BJ (cell line): Measurements from ENCODE around the gene MCTP1. TPM values are rescaled to one million over a fixed set of nuclear protein-coding genes. Genes with fewer than 3 reads are reported as not detected.

ENCODE experiments used
- CTCF ChIA-PET: fragments of 350-600 bp; formaldehyde crosslinking; extraction: SDS; loops from one replicate; lab custom pipeline; 2021; ENCODE audit warnings: antibody characterized with exemption, inconsistent platforms; lab: Yijun Ruan, JAX
- POLR2A ChIA-PET: fragments of 300-600 bp; sonication (Branson Sonifier 250); formaldehyde crosslinking; extraction: SDS; loops from one replicate; lab custom pipeline; 2021; ENCODE audit warnings: antibody characterized with exemption; lab: Charles Lee
- DNase-seq: peaks from one replicate; pipeline ENCODE4 v3.0.0-alpha.2; 2011; ENCODE audit warnings: low read depth
- H3K27me3 ChIP-seq: 2 replicates; pipeline ENCODE4 v1.6.0; 2011; ENCODE audit warnings: low read length; ENCODE audit not compliant: control insufficient read depth, insufficient read depth
- H3K36me3 ChIP-seq: 2 replicates; pipeline ENCODE4 v1.5.1; 2011; ENCODE audit warnings: low read length; ENCODE audit not compliant: control insufficient read depth, insufficient read depth
- H3K4me3 ChIP-seq: 2 replicates; pipeline ENCODE4 v1.5.1; 2011; ENCODE audit warnings: low read depth, mild to moderate bottlenecking, control low read depth, low read length
- CTCF ChIP-seq: IDR thresholded peaks from 2 replicates; pipeline ENCODE4 v1.5.1; 2011; ENCODE audit warnings: low read depth, mild to moderate bottlenecking, control low read depth, inconsistent platforms, low read length, moderate library complexity; ENCODE audit not compliant: insufficient read depth
- polyA plus RNA-seq: library from polyadenylated mRNA; depleted of rRNA; stranded (reverse); fragments of >200 nt; gene quantifications from 2 replicates; pipeline ENCODE4 v1.2.3, GENCODE V29; 2011

MCTP1 gene
- polyA plus RNA-seq, 1 experiment, result 0.02 TPM

DNA sequence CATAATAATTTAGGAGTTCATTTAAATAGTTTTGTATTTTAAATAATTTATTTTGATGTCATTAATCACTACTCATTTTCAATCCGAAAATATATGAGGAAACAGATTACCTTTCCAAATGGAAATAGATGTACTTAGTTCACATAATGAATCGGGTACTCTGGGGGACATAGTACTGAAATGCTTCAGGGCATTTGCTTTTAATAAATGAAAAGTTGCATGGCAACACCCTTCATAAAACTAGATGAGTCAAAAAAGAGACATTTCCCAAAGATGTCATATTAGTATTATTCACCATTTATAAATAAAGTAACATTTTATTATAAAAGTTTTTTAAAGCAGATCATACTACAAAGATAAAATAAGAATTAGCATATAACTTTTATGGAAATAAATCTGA is 177.8 kb downstream of the MCTP1 start:
- no peaks in the 10 kb centered on the region for H3K27me3 ChIP-seq
- POLR2A ChIA-PET, result no interaction called here
- H3K4me3 ChIP-seq, result no peak overlapping the region
- no peak for DNase-seq
- CTCF ChIA-PET, result interaction anchor here (1.7 kb wide), 1 partner anchor 10 kb away, joined by 6 read pairs; no protein-coding TSS in a partner anchor
- TF ChIP-seq CTCF, result no peak
- no peaks in the 10 kb centered on the region for H3K36me3 ChIP-seq

DNA sequence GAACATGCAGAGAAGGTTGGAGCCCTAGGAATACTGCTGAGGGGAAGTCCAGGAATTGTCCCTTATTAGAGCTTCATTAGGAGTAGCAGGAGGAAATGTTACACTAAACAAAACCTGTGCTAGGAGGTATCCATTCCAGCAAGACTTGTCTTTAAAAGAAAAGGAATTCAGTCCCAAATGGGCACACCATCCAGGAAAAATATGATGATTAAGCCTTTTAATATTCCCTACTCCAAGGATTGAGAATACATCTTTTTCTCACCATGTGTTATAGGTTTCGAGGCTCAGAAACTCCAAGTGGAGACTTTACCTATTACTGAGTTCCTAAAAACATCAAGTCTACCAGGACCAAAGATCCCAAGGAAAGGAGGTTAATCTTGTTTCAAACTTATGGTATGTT is 179.3 kb downstream of the MCTP1 start:
- CTCF ChIA-PET, result no interaction called here
- H3K27me3 ChIP-seq, result no peaks in the 10 kb centered on the region
- H3K36me3 ChIP-seq, result no peaks in the 10 kb centered on the region
- no peak for TF ChIP-seq CTCF
- POLR2A ChIA-PET, result no interaction called here
- no peak for DNase-seq
- no peak overlapping the region for H3K4me3 ChIP-seq

- CTCF ChIA-PET, result no interaction called here
- POLR2A ChIA-PET, result no interaction called here
- Histone ChIP-seq H3K27me3 (no peaks in the 10 kb centered on the region), H3K4me3 (no peak overlapping the region), H3K36me3 (no peaks in the 10 kb centered on the region)
- DNase-seq, result no peak
- TF ChIP-seq CTCF, result no peak
Observed at GRCh38 chr5:95102687-95103086, 182.2 kb downstream of the MCTP1 start.

GRCh38 chr5:95102080-95102479 is 182.8 kb downstream of the MCTP1 start:
- TF ChIP-seq CTCF, result no peak
- CTCF ChIA-PET, result no interaction called here
- H3K36me3 ChIP-seq, result no peaks in the 10 kb centered on the region
- no peak overlapping the region for H3K4me3 ChIP-seq
- DNase-seq, result no peak
- POLR2A ChIA-PET, result interaction anchor here (0.6 kb wide), 1 partner anchor 80 kb away, joined by 3 read pairs; no protein-coding TSS in a partner anchor
- no peaks in the 10 kb centered on the region for H3K27me3 ChIP-seq

- no peak for DNase-seq
- POLR2A ChIA-PET, result no interaction called here
- H3K36me3 ChIP-seq, result no peaks in the 10 kb centered on the region
- CTCF ChIA-PET, result no interaction called here
- no peaks in the 10 kb centered on the region for H3K27me3 ChIP-seq
- no peak for TF ChIP-seq CTCF
- no peak overlapping the region for H3K4me3 ChIP-seq
Observed at GRCh38 chr5:95100551-95100950, 184.3 kb downstream of the MCTP1 start.
